ENCODE measurements around the gene TBCD.

DNA sequence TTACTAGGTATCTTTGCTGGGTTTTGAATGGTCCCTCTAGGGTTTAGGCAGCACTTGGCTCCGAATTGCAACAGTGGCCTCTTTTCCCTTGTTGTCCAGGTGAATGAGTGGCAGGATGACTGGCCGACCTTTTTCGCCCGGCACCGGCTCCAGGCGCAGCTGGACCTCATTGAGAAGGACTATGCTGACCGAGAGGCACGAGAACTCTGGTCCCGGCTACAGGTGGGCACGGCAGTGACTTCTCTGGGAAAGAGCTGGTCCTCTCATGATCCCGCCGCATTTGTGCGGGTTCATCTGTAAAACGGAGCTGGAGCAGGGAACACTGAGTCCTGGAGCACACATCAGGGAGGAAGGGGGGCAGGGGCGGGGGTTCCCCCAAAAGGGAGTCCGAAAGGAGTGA is 3.1 kb upstream of the TBCD start:
- TF ChIP-seq, protein P1, sequence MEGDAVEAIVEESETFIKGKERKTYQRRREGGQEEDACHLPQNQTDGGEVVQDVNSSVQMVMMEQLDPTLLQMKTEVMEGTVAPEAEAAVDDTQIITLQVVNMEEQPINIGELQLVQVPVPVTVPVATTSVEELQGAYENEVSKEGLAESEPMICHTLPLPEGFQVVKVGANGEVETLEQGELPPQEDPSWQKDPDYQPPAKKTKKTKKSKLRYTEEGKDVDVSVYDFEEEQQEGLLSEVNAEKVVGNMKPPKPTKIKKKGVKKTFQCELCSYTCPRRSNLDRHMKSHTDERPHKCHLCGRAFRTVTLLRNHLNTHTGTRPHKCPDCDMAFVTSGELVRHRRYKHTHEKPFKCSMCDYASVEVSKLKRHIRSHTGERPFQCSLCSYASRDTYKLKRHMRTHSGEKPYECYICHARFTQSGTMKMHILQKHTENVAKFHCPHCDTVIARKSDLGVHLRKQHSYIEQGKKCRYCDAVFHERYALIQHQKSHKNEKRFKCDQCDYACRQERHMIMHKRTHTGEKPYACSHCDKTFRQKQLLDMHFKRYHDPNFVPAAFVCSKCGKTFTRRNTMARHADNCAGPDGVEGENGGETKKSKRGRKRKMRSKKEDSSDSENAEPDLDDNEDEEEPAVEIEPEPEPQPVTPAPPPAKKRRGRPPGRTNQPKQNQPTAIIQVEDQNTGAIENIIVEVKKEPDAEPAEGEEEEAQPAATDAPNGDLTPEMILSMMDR (conservative IDR thresholded peaks at IDR 0.05), result no peak
- TF ChIP-seq ZFX (IDR thresholded peaks at IDR 0.05), result no peak

All from C4-2B (cell line).